Embryonic facial prominence (tissue), 1 donor: ENCODE data around the gene KEAP1.

Source experiments
- DNase-seq: peaks from one replicate; pipeline ENCODE4 v3.0.0-alpha.2; 2016; ENCODE audit errors: extremely low spot score

The KEAP1 gene

DNA sequence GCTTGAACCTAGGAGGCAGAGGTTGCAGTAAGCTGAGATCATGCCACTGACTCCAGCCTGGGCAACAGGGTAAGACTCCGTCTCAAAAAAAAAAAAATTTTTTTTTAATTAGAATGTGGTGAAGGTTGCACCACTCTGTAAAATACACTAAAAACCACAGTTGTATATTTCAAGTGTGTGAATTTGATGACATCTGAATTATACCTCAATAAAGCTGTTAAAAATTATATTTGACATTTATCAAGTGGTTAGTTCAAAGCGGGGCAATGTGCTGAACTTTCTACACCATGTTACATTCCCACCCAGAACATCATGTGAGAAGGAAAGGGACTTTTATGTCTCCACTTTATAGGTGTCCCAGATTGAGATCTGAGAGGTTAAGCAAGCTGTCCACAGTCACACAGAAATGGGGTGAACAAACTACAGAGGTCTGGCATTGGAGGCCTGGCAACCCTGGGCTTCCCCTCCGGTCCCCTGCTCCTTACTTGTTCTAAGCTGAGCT, 20.0 kb upstream of the KEAP1 start:
- DNase-seq = no peak

DNA sequence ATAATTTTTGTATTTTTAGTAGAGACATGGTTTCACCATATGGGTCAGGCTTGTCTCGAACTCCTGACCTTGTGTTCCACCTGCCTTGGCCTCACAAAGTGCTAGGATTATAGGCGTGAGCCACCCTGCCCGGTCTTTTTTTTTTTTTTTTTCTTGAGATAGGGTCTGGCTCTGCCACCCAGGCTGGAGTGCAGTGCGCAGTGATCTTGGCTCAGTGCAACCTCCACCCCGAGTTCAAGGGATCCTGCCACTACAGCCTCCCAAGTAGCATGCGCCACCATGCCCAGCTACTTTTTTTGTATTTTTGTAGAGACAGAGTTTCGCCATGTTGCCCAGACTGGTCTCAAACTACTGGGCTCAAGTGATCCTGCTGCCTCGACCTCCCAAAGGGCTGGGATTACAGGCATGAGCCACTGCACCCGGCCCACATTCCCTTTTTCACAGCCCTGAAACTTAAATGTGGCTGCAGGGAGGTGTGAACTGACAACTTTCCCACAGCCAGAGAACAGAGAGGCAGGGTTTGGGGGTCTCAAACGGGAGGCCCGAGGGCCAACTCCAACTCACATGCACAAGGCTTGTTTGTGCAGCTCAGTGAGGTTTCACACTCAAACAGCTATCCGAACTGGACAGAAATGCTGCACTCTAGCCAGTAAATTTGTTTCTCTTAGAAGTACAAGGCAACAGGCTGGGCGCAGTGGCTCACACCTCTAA, 18.5 kb upstream of the KEAP1 start:
- DNase-seq = no peak

DNA sequence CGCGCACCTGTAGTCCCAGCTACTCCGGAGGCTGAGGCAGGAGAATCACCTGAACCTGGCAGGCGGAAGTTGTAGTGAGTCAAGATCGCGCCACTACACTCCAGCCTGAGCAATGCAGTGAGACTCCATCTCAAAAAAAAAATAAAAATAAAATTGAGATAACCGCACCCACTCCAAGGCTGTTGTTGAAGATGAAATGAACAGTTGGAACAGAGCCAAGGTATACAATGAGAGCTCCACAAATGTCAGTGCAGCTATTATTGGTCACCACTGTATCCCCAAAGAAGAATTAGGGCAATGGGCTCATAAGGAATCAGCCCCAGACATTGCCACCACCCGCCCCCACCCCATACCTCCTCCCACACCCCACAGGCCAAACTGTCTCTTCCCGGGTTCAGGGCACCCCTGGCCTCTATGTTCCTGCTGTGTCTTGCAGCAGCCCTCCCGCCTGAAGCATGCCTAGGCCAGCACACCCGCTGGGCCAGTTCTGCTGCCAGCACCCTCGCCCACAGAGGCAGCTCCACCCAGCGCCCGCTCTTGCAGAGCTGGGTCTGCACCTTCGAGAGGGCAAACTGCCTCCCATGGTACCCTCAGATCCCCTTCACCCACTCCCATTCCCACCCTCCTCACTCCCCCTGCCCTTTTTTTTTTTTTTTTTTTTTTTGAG, 17.6 kb upstream of the KEAP1 start:
- DNase-seq = no peak

DNA sequence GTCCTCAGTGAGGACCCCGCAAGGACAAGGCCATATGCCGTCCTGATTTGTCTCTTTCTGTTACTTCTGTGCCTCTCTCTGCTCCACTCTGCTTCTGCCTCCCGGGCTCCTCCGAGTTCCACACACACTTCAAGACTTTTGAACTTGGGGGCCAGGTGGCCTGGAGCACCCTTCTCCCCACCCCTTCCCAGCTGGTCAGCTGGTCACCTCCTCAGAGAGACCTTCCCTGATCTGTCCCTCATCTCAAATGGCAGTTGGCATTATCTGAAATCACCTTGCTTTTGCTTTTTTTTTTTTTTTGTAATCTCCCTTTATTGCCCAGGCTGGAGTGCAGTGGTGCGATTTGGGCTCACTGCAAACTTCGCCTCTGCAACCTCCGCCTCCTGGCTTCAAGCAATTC, 16.3 kb upstream of the KEAP1 start:
- DNase-seq = no peak

DNA sequence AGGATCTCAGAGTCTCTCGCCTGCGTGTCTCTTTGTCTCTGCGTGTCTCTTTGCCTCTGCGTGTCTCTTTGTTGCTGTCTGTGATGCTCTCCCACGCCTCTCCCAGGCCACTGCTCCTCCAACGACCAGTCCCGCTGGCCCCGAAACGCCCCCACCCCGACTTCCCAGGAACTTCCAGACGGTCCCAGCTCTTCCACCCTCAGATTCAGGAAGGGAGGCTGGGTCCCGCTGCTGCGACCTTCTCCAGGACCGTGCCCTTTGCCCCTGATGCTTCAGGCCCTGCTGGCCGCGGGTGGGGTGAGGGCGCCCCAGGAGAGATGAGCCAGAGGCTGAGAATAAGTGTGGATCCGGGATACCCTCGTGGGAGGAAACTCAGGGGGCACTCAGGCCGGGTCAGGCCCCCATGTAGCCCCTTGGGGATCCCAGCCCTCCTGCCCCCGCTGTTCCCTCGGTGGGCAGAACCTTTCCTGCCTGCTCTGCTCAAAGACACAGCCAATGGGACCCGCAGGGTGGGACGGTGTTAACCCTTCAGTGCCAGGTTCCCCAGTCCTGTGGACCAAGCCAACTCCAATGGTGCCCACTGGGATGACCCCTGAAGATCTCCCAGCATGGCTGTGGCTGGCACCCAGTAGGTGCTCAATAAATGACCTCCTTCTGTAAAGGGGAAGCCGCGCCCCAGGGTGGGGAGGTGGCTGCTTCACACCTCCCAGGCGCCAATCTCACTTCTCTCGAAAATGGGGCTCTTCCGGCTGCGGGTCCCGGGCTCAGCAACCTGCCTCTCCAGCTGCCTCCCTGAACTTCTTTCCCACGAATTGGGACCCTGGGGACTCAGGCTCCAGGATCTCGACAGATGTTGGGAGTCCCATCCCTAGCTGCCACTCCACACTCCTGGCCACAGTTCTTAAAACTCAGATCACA, 15.5 kb upstream of the KEAP1 start:
- no peak for DNase-seq

DNA sequence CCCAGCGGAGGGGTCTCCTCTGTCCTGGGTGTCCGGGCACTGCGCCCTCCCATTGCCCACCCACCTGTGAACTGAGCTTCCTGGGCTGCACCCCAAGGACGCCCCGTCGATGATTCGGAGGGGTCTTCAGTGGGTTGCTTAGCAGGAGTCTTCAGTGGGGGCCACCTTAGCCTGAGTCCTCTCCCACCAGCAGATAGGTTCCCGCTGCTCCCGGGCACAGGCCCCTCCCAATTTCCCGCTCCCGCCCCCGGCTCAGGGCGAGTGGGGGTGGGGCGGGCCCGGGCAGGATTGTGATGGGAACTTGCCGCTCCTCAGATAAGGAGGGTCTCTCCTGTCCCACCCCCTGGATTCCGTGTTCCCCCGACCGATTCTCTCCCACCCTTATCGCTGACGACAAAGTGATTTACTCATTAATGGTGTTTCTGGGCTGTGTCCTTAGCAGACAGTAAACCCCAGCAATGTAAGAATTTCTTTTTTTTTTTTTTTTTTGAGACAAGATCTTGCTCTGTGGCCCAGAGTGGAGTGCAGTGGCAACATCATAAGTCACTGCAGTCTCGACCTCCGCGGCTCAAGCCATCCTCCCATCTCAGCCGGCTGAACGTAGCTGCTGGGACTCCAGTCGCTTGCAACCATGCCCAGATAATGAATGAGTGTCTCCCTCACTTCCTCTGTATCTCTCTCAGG, 14.7 kb upstream of the KEAP1 start:
- DNase-seq = no peak

DNA sequence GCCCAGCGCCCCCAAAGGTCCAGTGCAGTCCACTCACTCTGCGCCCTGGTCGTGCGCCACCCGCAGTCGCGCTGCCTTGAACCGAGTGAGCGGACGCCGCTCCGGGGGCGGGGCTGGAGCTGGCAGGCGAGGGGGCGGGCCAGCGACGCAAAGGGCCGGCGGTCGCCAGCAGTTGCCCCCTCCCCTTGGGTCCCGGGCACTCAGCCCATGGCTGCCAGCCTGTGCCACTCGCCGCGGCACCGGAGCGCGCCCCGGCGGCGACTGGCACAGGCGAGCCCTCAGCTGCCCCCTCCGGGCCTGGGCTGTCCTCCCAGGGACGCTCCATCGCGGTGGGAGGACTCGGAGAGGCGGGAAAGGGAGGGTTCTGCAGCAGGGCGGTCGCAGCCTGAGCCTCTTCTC, 14.2 kb upstream of the KEAP1 start, which contains the start of gene S1PR5:
Gene S1PR5, minus strand, starts transcription at position 87 of the 399 bp plus-strand sequence. CDS start 2,436 bp downstream, outside the sequence.
- DNase-seq = no peak

DNA sequence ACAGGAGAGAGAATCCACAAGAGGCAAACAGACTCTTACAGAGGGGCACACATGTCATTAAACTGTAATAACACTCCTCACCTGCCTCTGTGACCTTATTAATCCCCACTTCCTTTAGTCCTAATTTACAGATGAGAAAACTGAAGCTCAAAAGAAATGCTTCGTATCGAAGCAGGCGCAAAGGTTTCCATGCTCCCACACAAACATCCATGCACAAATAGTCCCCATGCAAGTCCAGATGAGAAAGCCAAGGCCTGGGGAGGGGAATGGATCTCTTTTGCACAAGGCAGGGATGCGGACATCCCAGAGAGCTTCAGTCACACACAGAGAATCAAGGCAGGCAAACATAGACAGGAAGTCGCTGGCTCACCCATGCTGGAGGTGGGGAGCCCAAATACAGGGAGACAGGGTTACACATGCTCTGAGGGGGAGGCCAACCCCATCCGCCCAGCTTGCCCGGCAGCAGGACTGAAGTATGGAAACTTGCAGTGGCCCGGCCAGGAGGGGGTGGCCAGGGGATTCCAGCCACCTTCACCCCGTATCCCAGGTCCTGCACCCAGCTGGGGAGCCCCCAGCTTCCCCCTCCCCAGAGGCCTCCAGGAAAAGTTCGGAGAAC, 13.6 kb upstream of the KEAP1 start:
- DNase-seq = no peak

DNA sequence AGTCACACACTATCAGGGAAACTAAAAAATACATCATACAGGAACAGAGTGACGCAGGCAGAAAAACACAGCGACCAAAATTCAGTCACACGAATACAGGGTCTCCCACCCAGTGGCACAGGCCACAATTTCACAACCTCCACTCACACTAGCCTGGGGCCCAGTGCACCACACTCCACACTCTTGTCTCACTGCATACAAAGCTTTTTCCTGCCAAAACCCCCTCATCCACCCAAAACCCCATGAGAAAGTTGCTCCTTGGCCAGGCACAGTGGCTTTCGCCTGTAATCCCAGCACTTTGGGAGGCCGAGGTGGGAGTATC, 12.9 kb upstream of the KEAP1 start:
- no peak for DNase-seq

DNA sequence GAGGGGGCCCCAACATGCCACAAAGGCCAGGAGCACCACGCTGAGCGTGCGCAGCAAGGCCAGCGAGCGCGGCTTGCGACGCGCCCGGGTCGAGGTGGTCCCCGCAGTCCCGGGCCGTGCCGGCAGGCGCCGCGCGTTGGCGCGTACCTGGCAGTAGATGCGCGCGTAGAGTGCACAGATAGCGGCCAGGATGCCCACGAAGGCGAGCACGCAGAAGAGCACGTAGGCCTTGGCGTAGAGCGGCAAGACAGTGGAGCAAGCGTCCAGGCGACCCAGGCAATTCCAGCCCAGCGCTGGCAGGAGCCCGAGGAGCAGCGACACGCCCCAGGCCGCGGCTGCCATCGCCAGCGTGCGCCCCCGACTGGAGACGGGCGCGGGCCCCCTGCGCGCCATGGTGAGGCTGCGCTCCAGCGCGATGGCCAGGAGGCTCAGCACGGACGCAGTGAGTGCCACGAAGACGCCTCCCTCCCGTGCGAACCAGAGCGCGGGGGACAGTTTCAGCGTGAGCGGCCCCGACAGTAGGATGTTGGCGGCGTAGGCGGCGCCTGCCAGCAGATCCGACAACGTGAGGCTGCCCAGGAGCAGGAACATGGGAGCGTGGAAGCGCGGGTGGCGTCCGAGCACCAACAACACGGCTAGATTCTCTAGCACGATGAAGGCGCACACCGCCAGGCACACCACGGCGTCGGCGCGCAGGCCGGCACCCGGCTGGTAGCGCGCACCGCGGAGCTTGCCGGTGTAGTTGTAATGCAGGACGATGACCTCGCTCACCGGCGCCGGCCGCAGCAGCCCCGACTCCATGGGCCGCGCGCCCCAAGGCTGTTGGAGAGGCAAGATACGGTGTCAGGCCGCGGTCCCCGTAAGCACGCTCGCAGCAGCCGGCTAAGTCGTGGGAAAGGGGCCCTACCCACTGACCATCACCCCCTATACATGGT, 11.3 kb upstream of the KEAP1 start:
- no peak for DNase-seq

DNA sequence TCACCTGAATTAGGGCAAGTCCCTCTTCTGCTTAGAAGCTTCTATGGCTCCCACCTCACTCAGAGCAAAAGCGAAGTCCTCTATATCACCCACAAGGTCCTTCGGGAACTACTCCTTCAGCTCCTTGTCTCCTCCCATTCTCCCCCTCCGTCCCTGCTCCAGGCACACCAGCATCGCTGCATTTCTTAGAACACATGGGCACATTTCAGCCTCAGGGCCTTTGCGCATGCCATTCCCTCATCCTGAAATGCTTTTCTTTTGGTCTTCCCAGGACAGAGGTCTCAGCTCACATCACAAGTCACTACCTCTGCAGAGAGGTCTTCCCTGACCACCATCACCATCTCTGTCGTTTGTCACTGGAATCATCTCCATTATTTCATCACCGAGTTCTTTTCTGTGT, 10.1 kb upstream of the KEAP1 start:
- DNase-seq = no peak

DNA sequence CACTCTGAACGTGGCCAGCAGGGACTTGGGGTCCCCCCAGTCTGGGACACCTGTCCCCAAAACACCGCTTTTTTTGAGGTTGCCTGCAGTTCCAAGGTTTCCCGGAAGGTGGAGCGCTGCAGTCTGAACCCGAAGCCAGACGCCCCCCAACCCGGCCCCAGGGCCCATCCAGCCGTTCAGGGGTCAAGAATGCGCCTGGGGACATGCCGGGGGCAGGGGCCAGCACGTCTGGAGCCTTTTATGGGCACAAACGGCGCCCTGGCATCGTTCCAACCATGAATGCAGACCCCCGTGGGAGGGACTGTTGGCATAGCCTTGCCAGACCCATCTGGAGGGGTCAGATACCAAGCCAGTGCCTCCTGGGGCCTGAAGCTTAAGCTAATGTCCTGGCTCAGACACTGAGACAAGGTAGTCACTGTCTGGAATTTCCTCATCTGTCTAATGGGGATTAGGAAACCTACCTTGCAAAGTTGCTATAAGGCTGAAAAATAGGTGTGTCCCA, 7.2 kb upstream of the KEAP1 start:
- no peak for DNase-seq

DNA sequence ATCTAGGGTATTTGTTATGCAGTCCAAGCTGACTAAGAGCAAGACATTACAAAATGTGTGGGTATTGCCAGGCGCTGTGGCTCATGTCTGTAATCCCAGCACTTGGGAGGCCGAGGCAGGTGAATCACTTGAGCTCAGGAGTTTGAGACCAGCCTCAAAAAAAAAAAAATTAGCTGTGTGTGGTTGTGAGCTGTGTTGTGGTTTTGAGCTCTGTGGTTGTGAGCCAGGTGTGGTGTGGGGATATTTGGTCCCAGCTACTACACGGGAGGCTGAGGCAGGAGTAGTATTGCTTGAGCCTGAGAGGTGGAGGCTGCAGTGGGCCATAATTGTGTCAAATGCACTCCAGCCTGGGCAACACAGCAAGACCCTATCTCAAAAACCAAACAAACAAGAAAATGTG, 5.6 kb upstream of the KEAP1 start:
- no peak for DNase-seq

DNA sequence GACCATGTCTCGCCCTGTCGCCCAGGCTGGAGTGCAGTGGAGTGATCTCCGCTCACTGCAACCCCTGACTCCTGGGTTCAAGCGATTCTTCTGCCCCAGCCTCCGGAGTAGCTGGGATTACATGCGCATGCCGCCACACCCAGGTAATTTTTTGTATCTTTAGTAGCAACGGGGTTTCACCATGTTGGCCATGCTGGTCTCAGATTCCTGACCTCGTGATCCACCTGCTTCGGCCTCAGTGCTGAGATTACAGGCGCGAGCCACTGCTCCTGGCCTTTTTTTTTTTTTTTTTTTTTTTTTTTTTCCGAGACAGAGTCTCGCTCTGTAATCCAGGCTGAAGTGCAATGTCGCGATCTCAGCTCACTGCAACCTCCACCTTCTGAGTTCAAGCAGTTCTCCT, 4.9 kb upstream of the KEAP1 start:
- no peak for DNase-seq

DNA sequence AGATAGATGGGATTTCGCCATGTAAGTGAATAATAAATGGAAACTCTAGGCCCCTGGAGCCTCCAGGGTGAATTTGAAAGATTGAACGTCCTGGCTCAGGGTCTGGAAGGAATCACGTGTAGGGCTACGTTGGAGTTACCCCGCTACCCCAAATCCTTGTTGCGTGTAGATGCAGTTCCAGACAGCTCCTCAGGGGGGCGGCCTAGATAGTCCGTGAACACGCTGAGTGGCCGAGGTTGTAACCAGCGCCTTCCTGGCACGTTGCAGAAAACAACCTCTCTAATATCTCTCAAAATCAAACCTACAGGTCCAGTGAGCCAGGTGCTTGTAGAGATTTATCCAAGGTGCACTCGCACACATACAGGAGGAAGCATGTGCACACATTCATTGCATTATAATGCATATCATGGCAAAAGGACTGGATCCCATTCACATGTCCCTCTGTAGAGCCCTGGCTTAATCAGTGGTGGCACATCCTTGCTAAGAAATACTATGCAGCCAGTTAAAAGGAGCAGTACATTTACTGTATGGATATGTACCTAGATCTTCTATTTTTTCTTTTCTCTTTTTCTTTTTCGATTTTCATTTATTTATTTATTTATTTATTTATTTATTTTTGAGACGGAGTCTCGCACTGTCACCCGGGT, 2.5 kb upstream of the KEAP1 start:
- DNase-seq = no peak

DNA sequence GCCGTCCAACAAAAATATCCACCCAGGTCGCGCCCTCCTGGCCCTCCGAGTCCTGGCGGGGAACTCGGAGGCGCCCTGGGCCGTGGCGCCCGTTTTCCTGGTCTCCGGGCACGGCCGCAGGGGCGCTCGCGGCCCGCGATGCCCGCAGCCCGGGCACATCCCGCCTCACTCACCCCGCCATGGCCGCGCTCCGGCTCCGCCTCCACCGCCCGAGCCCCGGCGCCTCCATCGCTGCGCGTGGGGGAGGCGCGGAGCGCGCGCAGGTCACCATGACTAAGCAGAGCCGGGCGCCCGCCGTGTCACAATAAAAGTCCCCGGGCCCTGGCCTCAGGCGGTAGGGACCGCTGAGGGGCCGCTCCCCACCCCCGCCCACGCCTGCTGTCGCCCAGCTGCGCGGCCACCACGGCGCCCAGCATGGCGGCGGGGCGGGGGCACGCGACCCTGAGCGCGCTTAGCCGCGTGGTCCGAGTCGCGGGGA, 593 bp downstream of the KEAP1 start:
- peak; percentile 53 for DNase-seq

DNA sequence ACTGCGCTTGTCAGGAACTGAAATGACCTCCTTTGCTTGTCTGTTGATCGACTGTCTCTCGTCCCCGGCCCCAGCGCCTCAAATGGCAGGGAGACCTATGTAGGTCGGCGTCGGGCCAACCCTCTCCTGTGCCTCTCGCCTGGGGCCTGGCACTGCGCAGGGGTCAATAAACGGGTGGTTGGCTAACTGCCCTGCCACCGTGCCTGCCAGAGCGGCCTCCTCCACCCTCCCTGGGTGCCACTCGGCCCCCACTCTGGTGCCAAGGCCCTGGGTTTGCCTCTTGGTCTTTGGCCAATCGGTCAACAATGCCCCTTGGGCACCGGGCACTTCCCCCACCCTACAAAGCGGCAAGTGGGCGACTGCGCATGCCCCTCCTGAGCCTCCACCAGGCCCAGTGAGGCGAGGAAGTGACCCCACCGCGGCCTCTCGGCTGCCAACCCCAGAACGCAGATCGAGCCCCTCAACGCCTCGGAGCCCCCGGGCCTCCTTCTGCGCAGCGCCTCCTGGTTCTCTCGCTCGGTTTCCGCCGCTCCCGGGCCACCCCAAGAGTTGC, 1.1 kb downstream of the KEAP1 start:
- no peak for DNase-seq

DNA sequence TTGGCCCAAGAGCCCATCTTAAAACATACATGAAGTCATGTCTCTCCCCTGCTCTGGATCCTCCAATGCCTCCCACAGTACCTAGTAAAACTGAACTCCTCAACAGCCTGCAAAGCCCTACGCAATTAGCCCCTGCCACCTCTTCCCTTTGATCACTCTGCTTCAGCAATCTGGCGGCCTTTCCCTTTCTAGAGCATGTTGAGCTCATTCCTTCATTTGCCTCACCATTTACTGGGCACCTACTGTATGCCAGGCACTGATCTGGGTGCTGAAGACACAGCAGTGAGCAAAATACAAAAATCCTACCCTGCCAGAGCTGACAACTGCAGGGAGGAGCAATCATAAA, 2.9 kb downstream of the KEAP1 start:
- DNase-seq = no peak

DNA sequence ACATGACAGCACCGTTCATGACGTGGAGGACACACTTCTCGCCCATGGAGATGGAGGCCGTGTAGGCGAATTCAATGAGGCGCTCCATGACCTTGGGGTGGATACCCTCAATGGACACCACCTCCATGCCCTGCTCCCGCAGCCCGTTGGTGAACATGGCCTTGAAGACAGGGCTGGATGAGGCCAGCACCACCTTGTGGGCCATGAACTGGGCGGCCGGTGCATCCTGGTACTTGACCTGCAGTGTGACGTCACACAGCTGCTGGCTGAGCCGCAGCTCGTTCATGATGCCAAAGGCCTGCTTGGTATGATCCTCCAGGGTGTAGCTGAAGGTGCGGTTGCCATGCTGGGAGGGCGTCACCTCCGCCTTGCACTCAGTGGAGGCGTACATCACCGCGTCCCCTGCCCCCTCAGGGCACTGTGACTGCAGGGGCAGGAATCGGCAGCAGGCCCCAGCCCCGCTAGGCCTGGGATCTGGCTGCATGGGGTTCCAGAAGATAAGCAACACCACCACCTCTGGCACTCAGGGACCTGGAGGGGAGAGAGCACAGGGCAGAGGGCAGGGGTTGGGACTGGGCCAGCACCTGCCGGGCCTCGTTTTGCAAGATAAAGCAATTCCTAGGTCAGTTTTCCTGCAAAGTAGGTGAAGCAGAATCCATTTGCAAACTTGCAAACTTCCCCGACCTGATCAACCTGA, 3.5 kb downstream of the KEAP1 start:
- DNase-seq = no peak
